Nucleus accumbens (tissue), 56 donors: ENCODE data around the gene LRP6.
"Not testable (repeated sequence)": the region's sequence is repeated elsewhere in the genome, so short reads cannot be mapped to it uniquely, and the experiment has no call there.

Experiments used
- DNase-seq, 56 donors: peaks; one replicate each; lab custom pipeline; 2025; lab: John Stamatoyannopoulos, UW

Gene LRP6

DNA sequence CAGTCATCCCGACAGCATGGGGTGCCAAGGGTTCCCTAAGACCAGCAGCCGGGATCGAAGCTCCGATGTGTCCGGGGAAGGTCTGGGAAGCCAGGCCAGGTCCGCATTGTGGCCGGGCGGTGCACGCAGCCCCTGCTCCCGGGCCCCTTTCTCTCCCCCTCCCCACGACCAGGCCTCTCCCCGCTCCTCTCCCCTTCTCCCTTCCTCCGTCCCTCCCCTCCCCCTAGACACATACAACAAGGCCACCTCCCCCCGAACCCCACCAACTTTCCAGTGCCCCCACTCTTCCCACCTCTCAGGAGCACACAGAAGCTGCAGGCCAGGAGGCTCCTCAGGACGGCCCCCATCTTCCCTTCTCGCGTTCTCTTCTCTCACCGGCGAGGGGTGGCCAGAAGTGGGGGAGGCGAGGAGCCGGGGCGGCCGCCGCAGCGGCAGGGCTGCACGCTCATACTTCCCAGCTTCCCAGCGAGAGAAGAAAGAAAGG is 413 bp downstream of the LRP6 start:
- peak in 29 of 56 donors; percentile 4 to 68 (median 54) for DNase-seq

DNA sequence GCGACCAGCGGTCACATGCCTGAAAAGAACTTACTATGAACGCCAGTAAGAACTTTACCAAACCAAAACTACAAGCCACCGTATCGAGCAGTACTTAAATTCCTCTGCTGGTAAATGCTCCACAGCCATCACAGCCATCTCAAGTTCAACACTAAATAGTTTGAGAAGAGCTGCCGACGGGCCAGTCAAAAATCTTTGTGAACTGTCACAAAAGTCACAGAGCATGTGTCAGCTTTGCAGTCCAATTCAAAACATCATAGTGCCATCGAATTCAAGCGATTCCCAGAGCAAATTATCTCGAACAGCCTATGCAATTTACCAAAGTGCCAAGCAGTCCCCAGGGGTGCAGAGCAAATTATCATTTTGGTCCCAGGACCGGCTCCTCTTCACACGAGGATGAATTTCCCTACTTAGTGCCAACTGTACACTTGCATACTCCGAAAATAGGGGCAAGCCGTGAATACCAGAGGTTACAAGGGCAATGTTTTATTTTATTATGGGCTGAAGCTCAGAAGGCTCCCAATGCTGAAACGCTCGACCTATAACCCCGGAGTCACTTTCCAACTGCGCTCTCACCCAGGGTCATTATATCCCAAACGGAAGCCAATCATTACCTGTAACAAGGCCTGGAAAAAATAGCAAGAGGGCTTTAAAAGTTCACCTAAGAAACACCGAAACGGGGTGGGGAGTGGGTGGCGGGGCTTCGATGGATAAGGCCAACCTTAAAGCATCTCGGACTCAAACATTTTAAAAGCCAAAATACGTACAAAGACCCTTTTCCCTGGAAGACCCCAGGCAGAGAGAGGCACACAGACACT is 1.1 kb downstream of the LRP6 start:
- peak in 24 of 56 donors; percentile 4 to 56 (median 28) for DNase-seq

- no peak for DNase-seq
Measured at GRCh38 chr12:12265035-12265434, 1.8 kb downstream of the LRP6 start.

- no peak for DNase-seq
Measured at GRCh38 chr12:12263909-12264308, 2.9 kb downstream of the LRP6 start.

DNA sequence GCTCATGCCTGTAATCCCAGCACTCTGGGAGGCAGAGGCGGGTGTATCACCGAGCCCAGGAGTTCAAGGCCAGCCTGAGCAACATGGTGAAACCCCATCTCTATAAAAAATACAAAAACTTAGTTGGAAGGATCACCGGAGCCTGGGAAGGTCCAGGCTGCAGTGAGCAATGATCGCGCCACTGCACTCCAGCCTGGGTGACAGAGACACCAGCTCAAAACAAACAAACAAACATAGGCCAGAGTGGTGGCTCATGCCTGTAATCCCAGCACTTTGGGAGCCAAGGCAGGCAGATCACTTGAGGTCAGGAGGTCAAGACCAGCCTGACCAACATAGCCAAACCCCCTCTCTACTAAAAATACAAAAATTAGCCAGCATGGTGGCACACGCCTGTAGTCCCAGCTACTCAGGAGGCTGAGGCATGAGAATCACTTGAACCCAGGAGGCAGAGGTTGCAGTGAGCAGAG is 10.5 kb downstream of the LRP6 start:
- not testable (repeated sequence) for DNase-seq

DNA sequence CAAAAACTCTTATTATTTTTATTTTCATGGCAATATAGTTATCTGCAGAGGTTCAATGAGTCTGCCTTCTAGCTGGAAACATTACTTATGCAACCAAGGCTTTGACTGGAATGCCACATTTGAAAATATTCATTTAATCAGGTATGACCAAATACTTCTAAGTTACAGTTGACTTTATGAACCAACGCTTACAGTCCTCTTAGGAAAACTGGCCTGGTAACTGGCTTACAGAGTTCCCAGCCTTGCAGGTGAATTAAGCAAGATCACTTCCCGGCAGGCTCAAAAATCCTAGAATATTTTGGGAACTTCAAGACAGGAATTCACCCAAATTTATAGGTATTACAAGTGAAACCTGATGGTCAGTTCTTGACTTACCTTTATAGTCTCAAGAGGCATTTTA is 12.3 kb downstream of the LRP6 start:
- DNase-seq: no peak

GRCh38 chr12:12249216-12250050 is 17.4 kb downstream of the LRP6 start:
- DNase-seq: no peak

DNA sequence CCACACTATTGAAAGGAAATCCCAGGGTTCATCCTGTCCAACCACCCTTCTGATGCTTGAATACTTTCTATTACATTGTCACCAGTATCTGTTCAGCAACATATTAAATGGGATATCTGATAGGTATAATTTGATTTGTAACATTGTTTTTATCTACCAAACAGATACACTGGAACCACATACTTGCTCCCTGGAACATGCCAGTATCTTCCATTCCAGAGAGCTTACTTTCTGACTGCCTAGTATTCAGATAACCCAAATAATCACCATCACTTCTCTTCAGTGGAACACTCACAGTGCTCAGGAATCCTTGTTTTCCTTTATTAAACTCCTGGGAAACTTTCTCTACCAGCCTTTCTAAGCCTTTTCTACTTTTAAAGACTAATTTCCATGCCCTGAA is 19.3 kb downstream of the LRP6 start:
- no peak for DNase-seq

DNA sequence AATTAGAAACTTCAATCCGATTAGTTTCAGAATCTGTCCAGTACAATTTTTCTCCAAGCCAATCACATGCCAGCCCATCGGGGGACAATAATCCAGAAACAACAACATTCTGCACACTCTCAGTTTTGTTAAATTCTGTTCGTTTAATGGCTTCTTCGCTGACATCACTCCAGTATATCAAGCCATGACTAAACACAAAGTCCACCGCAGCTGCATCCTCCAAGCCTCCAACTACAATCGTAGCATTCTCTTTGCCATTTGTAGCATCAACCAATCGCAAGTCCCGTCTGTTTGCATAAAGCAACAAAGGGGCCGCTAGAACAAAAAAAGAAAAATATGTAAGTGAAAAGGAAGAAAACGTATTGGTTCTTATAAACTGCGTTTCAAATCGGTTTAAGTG is 22.5 kb downstream of the LRP6 start:
- DNase-seq: peak in 43 of 56 donors; percentile 4 to 77 (median 45)

DNA sequence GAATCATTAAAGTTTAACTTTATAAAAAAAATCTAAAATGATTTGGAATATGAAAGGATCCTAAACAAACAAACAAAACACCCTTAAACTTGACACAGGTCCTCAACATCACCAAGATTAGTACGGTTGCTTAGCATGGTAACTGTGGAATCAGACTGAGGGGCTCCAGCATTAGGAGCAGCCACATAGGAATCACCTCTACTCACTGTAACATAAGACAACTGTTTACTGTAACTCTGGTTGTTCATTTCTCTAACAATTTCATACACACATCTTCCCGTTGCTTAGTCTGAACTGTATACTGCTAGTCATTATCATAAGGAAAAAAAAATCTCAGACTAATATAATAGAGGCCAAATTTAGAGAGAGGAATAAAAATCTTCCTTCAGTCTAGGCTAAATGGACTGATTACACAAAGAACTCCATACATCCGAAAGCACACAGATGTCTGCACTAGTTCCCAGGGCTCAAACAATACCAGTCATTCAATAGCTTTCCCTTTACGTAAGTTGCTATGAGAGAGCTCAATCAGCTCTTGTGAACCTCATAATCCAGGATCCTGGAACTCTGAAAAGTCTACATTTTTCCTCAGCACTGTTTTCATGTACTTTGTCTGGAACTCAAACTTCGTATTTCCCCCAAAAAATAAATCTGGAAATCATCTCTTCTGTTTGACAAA is 26.0 kb downstream of the LRP6 start:
- peak in 19 of 56 donors; percentile 4 to 62 (median 22) for DNase-seq

DNA sequence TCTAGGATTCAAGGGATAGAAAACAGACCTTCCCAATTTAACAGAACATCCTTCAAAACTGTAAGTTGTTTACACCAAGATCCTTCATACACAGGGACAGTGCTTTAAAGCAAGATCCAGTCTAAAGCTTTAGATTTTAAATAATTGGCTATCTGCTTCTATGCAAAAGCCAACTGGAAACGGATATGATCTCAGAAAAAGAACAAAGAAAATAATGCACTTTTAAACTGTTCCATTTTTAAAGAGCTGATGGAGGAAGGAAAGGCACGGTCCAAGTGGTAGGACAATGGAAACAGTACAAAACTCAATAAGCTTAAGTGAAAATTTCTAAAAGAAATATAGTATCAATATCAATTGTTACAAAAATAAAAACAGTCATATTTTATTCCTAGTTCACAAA is 27.7 kb downstream of the LRP6 start:
- no peak for DNase-seq

DNA sequence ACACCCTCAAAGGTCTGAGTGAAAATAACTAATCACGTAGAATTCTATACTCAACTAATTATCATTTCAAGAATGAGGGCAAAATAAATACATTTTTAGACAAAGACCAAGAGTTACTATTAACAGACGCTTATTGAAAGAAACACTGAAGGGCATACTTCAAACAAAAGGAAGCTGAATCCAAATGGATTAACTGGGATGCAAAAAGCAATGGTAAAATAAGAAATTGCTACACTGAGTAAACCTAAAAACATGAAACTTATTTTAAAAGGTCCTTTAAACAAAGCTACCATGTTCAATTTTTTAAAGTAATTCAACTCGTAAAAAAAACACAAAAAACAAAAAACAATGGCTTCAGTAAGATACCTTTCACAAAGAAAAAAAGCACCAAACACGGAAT is 28.2 kb downstream of the LRP6 start:
- DNase-seq: no peak

DNA sequence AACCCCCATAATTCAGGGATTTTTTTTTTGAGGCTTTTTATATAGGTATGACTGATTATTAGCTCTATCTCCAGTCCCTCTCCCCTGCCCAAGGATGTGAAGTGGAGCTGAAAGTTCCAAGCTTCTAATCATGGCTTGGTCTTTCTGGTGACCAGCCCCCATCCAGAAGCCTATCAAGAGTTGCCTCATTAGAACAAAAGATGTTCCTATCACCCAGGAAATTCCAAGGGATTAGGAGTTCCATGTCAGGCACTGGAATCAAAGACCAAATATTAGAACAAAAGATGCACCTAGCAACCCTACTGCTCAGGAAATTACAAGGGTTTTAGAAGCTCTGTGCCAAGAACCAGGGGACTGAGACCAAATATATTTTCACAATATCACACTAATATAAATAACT is 29.9 kb downstream of the LRP6 start:
- no peak for DNase-seq

GRCh38 chr12:12230275-12230674 is 36.6 kb downstream of the LRP6 start:
- DNase-seq: no peak

GRCh38 chr12:12229556-12230092 is 37.2 kb downstream of the LRP6 start:
- no peak for DNase-seq

DNA sequence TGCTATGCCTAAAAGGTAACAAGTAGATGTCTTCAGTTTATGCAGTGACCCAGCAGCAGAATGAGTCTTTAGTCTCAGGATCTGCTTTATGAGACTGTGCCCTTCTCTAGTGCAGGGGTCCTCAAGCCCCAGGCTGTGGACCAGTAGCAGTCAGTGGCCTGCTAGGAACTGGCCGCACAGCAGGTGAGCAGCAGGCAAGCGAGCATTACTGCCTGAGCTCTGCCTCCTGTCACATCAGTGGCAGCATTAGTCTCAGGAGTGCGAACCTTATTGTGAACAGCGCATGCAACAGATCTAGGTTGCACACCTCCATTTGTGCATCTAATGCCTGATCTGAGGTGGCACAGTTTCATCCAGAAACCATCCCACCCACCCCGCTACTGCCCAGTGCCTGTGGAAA is 38.4 kb downstream of the LRP6 start:
- DNase-seq: no peak

GRCh38 chr12:12226187-12226586 is 40.7 kb downstream of the LRP6 start:
- DNase-seq: no peak

- no peak for DNase-seq
Measured at GRCh38 chr12:12224240-12224940, 42.5 kb downstream of the LRP6 start.

DNA sequence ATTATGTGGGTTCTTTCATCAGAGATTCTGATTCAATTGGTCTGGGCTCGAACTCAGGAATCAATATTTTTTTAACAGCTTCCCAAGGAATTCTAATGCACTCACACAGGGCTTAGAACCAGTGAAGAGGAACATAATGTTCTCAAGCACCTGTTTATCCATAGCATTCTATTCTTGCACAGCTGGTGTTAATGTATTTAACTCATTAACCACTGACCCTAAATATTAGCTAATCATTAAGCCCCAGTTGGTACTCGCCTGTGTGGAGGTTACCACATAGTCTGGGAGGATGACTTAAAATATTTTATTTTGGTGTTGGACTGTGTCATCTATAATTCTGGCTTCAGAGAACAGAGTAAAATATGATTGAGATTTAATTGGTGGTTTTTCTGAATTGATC is 45.3 kb downstream of the LRP6 start:
- DNase-seq: no peak

- DNase-seq: no peak
Measured at GRCh38 chr12:12219664-12220063, 47.2 kb downstream of the LRP6 start.
